ENCODE measurements around the gene LTBP2. TPM values are rescaled to one million over a fixed set of nuclear protein-coding genes. Genes with fewer than 3 reads are reported as not detected.

The LTBP2 gene
- total RNA-seq, 1 donor from 2014 or later = 12.0 TPM

DNA sequence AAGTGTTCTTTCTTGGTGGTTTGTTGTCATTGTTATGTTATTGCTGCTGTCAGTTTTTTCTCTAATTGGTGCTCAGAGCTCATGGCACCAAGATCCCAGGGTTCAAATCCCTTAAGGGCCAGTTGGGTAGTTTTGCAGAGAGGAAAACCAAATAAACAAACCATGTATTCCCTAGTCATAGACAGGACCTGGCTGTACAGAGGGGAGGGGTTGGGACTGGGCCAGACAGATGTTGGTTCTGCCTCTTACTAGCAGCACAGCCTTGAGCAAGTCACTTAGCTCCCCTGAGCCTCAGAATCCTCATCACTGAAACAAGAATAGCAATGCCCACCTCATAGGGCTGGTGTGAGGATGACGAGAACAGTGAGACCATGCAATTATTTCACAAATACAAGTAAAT is 53.4 kb downstream of the LTBP2 start:
- Histone ChIP-seq H3K9me3 (ENCODE audit: control insufficient read depth in 3 of 3, low read length in 3 of 3) (no peaks in the 10 kb centered on the region), H3K4me1 (ENCODE audit: control insufficient read depth in 3 of 3, insufficient read depth in 3 of 3, low read length in 3 of 3) (peaks cover 0 to 2% (median 0%) of the 10 kb centered on the region in 3 donors), H3K36me3 (ENCODE audit: control insufficient read depth in 3 of 3, insufficient read depth in 3 of 3, low read length in 3 of 3) (peaks cover 0 to 3% (median 0%) of the 10 kb centered on the region in 3 donors), H3K4me3 (ENCODE audit: low read length in 3 of 3) (no peak overlapping the region), H3K27ac (ENCODE audit: low read depth, low read length) (no peak overlapping the region), H3K9ac (ENCODE audit: low read depth in 1 of 3, low read length in 3 of 3) (no peak overlapping the region), H3K27me3 (ENCODE audit: control insufficient read depth in 3 of 3, insufficient read depth in 3 of 3, low read length in 3 of 3) (no peaks in the 10 kb centered on the region)

DNA sequence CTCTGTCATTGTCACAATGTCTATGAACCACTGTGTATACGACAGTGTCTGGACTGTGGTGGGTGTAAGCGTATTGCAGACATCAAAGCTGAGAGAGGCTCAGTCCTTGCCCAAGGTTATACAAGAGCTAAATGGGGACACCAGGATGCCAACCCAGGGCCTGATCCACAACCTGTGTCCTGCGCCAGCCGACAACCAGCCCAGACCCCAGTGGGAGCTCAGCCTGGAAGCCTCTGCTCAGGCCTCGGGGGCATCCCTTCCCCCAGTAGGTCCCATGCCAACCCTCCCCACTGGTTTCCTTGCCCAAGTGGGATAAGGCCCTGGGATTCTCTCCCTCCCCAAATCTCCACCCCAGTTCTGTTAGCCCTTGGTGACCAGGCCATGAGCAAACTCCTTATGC is 54.3 kb downstream of the LTBP2 start:
- Histone ChIP-seq H3K4me3 (ENCODE audit: low read length in 3 of 3) (no peak overlapping the region), H3K27me3 (ENCODE audit: control insufficient read depth in 3 of 3, insufficient read depth in 3 of 3, low read length in 3 of 3) (peaks cover 0 to under 1% (median 0%) of the 10 kb centered on the region in 3 donors), H3K36me3 (ENCODE audit: control insufficient read depth in 3 of 3, insufficient read depth in 3 of 3, low read length in 3 of 3) (peaks cover 0 to 3% (median 0%) of the 10 kb centered on the region in 3 donors), H3K9me3 (ENCODE audit: control insufficient read depth in 3 of 3, low read length in 3 of 3) (no peaks in the 10 kb centered on the region), H3K27ac (ENCODE audit: low read depth, low read length) (no peak overlapping the region), H3K4me1 (ENCODE audit: control insufficient read depth in 3 of 3, insufficient read depth in 3 of 3, low read length in 3 of 3) (peaks cover 2 to 6% (median 5%) of the 10 kb centered on the region in 3 donors), H3K9ac (ENCODE audit: low read depth in 1 of 3, low read length in 3 of 3) (no peak overlapping the region)

DNA sequence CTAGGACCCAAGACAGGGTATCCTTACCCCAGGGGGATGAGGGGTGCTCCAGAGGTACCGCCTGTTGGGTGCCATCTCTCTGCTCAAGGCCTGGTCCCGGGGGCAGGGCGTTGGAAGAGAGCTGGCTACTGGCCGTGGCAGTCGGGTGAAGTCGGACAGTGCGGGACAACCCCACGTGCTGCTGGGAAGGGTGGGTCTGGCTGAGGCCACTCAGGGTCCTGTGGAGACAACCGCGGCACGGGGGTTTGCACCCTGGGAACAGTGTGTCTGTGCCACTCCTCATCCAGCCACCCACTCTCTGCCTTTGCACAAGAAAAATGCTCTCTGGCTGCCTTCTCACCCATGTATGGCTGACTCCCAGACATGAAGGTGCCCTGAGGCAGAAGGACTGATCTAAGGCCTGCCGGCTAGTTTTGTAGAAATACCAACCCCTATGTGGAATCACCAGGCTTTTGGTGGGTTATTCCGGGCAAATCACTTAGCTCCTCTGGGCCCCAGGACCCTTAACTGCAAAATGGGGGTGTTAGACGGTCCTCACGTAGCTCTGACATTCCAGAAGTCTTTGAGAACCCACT is 56.5 kb downstream of the LTBP2 start:
- H3K9ac ChIP-seq (ENCODE audit: low read depth in 1 of 3, low read length in 3 of 3) = no peak overlapping the region
- H3K9me3 ChIP-seq (ENCODE audit: control insufficient read depth in 3 of 3, low read length in 3 of 3) = no peaks in the 10 kb centered on the region
- peaks cover 19 to 24% (median 19%) of the 10 kb centered on the region in 3 donors for H3K4me1 ChIP-seq (ENCODE audit: control insufficient read depth in 3 of 3, insufficient read depth in 3 of 3, low read length in 3 of 3)
- no peak overlapping the region for H3K27ac ChIP-seq (ENCODE audit: low read depth, low read length)
- H3K36me3 ChIP-seq (ENCODE audit: control insufficient read depth in 3 of 3, insufficient read depth in 3 of 3, low read length in 3 of 3) = peaks cover 0 to 3% (median 0%) of the 10 kb centered on the region in 3 donors
- no peak overlapping the region for H3K4me3 ChIP-seq (ENCODE audit: low read length in 3 of 3)
- H3K27me3 ChIP-seq (ENCODE audit: control insufficient read depth in 3 of 3, insufficient read depth in 3 of 3, low read length in 3 of 3) = peaks cover 0 to 4% (median 0%) of the 10 kb centered on the region in 3 donors

DNA sequence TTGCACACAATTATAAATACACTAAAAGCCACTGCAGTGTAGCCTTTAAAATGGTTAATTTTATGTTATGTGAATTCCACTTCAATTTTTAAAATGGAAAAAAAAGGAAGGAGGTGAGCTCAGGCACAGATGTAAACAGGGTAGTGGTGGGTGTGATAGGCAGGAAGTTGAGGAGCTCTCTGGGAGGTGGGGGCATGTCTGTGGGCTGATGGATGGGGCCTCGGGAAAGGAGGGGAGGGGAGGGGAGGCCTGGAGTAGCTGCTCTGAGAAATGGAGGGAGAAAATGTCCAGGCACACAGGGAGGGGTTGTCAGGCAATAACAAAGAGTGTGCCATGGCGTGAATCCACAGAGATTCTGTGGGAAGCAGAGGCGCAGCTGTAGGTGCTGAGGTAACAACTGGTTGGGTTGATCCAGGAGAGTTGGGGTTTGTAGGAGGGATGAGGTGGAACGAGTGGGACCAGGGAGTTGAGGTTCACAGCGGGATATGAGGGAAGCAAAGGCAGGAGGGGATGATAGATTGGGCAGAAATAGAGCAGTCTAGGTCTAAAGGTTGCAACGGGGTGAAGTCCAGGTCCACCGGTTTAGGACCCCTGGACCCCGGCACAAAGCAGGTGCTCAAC is 57.2 kb downstream of the LTBP2 start:
- peaks cover 0 to 4% (median 0%) of the 10 kb centered on the region in 3 donors for H3K27me3 ChIP-seq (ENCODE audit: control insufficient read depth in 3 of 3, insufficient read depth in 3 of 3, low read length in 3 of 3)
- peaks cover 0 to 3% (median 0%) of the 10 kb centered on the region in 3 donors for H3K36me3 ChIP-seq (ENCODE audit: control insufficient read depth in 3 of 3, insufficient read depth in 3 of 3, low read length in 3 of 3)
- no peak overlapping the region for H3K9ac ChIP-seq (ENCODE audit: low read depth in 1 of 3, low read length in 3 of 3)
- no peak overlapping the region for H3K4me3 ChIP-seq (ENCODE audit: low read length in 3 of 3)
- H3K9me3 ChIP-seq (ENCODE audit: control insufficient read depth in 3 of 3, low read length in 3 of 3) = no peaks in the 10 kb centered on the region
- H3K4me1 ChIP-seq (ENCODE audit: control insufficient read depth in 3 of 3, insufficient read depth in 3 of 3, low read length in 3 of 3) = peaks cover 19 to 28% (median 22%) of the 10 kb centered on the region in 3 donors
- no peak overlapping the region for H3K27ac ChIP-seq (ENCODE audit: low read depth, low read length)

DNA sequence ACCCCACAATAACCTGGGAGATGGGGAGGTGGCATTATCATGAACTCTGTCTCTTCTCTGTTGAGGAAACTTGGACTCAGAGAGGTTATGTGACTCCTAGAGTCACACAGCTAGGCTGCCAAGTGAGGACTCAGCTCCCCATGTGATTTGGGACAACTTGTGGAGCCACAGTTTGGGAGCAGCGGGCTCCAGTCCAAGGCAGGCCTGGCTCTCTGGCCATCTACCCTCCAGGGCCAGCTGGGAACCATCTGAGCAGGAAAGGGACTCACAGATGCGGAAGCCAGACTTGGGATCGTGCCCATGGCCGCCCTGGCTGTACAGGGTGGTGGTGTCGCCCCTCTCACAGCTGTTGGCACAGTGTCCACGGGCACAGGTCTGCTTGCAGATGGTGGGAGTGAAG is 59.4 kb downstream of the LTBP2 start:
- Histone ChIP-seq H3K4me1 (ENCODE audit: control insufficient read depth in 3 of 3, insufficient read depth in 3 of 3, low read length in 3 of 3) (peaks cover 23 to 50% (median 38%) of the 10 kb centered on the region in 3 donors), H3K4me3 (ENCODE audit: low read length in 3 of 3) (peak overlapping the region in 1 of 3 donors; percentile 35), H3K9ac (ENCODE audit: low read depth in 1 of 3, low read length in 3 of 3) (no peak overlapping the region), H3K9me3 (ENCODE audit: control insufficient read depth in 3 of 3, low read length in 3 of 3) (no peaks in the 10 kb centered on the region), H3K36me3 (ENCODE audit: control insufficient read depth in 3 of 3, insufficient read depth in 3 of 3, low read length in 3 of 3) (peaks cover 0 to 3% (median 0%) of the 10 kb centered on the region in 3 donors), H3K27ac (ENCODE audit: low read depth, low read length) (no peak overlapping the region), H3K27me3 (ENCODE audit: control insufficient read depth in 3 of 3, insufficient read depth in 3 of 3, low read length in 3 of 3) (peaks cover 0 to 4% (median 0%) of the 10 kb centered on the region in 3 donors)

DNA sequence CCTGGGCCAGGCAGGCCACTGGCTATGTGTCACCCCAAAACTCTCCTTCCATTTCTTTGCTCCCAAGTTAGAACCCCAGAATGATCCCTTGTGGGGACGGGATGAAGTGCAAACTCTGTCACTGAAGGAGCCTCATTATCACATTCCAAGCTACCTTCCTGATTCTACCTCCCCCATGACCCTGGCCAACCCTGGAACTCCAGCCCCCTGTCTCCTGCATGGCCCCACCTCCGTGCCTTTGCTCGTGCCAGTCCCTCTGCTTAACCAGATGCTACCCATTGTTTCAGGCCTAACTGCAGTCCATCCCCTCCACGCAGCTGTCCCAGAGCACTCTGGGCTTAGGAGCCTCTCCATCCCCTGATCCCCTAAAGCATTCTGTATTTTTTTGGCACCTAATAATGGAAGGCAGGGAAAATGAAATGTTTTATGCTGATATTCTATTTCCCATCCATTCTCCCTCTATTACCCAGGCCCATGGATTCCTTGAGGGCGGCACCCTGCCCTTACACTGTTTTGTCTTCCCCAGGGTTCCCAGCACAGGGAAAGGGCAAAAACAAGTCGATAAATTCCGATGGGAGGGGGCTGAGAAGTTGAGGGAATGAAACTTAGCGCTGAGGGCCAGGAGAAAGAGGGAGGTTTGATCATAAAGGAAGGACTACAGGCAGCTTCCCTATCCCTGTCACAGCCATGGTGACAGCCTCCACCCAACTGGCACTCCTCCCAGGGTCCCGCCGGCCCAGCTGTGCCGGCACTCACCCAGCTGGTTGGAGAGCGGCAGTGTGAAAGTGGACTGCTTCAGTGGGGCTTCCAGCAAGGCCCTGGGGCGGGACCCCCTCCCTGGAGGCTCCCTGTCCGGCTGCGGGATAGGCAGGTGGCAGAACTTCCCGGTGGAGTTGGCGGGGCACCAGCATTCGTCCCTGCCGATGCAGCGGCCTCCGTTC is 60.3 kb downstream of the LTBP2 start:
- no peak overlapping the region for H3K27ac ChIP-seq (ENCODE audit: low read depth, low read length)
- peak overlapping the region; percentile 13 to 39 (median 29) for H3K4me3 ChIP-seq (ENCODE audit: low read length in 3 of 3)
- peaks cover 23 to 50% (median 38%) of the 10 kb centered on the region in 3 donors for H3K4me1 ChIP-seq (ENCODE audit: control insufficient read depth in 3 of 3, insufficient read depth in 3 of 3, low read length in 3 of 3)
- peaks cover 0 to 6% (median under 1%) of the 10 kb centered on the region in 3 donors for H3K27me3 ChIP-seq (ENCODE audit: control insufficient read depth in 3 of 3, insufficient read depth in 3 of 3, low read length in 3 of 3)
- no peaks in the 10 kb centered on the region for H3K9me3 ChIP-seq (ENCODE audit: control insufficient read depth in 3 of 3, low read length in 3 of 3)
- peak overlapping the region in 2 of 3 donors; percentile 14 to 40 for H3K9ac ChIP-seq (ENCODE audit: low read depth in 1 of 3, low read length in 3 of 3)
- H3K36me3 ChIP-seq (ENCODE audit: control insufficient read depth in 3 of 3, insufficient read depth in 3 of 3, low read length in 3 of 3) = peaks cover 0 to 3% (median 0%) of the 10 kb centered on the region in 3 donors

DNA sequence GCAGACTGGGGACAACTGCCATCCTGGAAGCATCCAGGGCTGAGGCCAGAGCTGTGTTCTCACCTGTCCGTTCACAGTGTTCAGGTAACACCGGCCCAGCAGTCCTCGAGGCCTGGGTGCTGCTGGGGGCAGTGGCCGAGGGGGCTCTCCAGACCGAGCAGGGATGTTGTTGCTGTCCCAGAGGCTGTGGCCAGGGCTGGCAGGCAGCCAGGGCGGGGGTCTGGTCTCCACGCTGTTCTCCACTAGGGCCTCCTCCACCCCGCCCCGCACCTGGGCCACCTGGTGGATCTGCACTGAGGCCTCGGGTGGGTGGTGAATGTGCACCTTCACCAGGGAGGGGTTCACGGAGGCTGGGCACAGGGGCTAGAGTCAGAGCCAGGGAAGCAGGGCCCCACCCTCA is 61.0 kb downstream of the LTBP2 start:
- Histone ChIP-seq H3K4me3 (ENCODE audit: low read length in 3 of 3) (no peak overlapping the region), H3K36me3 (ENCODE audit: control insufficient read depth in 3 of 3, insufficient read depth in 3 of 3, low read length in 3 of 3) (peaks cover 0 to 3% (median 0%) of the 10 kb centered on the region in 3 donors), H3K27me3 (ENCODE audit: control insufficient read depth in 3 of 3, insufficient read depth in 3 of 3, low read length in 3 of 3) (peaks cover 0 to 6% (median 5%) of the 10 kb centered on the region in 3 donors), H3K4me1 (ENCODE audit: control insufficient read depth in 3 of 3, insufficient read depth in 3 of 3, low read length in 3 of 3) (peaks cover 23 to 50% (median 38%) of the 10 kb centered on the region in 3 donors), H3K27ac (ENCODE audit: low read depth, low read length) (no peak overlapping the region), H3K9ac (ENCODE audit: low read depth in 1 of 3, low read length in 3 of 3) (no peak overlapping the region), H3K9me3 (ENCODE audit: control insufficient read depth in 3 of 3, low read length in 3 of 3) (no peaks in the 10 kb centered on the region)

DNA sequence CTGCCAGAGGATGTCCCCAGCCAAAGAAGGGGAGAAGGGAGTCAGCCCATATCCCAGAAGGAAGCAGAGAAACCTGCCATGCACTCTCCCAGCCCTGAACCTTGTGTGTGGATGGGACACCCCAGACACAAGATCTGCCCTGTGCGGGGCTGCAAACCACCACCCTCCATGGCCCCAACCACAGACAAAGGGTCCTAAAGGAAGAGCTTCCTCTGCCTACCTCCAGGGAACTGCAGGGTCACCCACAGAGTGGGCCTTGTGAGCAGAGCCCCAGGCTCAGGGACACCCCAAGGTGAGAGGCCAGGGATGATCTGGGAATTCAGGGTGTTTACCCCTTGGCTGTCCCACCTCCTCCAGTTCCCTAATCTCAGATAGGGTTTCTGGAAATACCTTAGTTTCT is 62.0 kb downstream of the LTBP2 start:
- H3K9me3 ChIP-seq (ENCODE audit: control insufficient read depth in 3 of 3, low read length in 3 of 3) = no peaks in the 10 kb centered on the region
- H3K4me1 ChIP-seq (ENCODE audit: control insufficient read depth in 3 of 3, insufficient read depth in 3 of 3, low read length in 3 of 3) = peaks cover 23 to 50% (median 38%) of the 10 kb centered on the region in 3 donors
- peak overlapping the region in 1 of 3 donors; percentile 8 for H3K9ac ChIP-seq (ENCODE audit: low read depth in 1 of 3, low read length in 3 of 3)
- H3K27me3 ChIP-seq (ENCODE audit: control insufficient read depth in 3 of 3, insufficient read depth in 3 of 3, low read length in 3 of 3) = peaks cover 5 to 6% (median 5%) of the 10 kb centered on the region in 3 donors
- H3K4me3 ChIP-seq (ENCODE audit: low read length in 3 of 3) = no peak overlapping the region
- H3K36me3 ChIP-seq (ENCODE audit: control insufficient read depth in 3 of 3, insufficient read depth in 3 of 3, low read length in 3 of 3) = peaks cover 0 to 2% (median 0%) of the 10 kb centered on the region in 3 donors
- no peak overlapping the region for H3K27ac ChIP-seq (ENCODE audit: low read depth, low read length)

DNA sequence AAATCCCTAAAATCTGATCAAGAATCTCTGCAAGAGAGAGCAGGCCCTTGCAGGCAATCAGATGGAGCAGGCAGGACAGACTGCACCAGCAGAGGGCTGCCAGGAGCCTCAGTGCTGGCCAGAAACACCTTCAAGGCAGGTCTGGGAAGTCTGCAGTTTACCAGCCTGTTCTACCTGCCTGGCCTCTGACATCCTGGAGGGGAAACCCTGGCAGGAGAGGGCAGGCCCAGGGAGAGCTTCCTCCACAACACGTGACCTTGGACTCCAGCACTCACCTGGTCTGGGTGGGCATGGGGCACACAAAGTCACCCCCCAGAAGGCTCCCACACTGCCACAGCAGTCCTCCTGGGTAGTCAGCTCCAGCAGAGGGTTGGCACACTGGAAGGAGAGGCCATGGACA is 62.4 kb downstream of the LTBP2 start:
- Histone ChIP-seq H3K4me1 (ENCODE audit: control insufficient read depth in 3 of 3, insufficient read depth in 3 of 3, low read length in 3 of 3) (peaks cover 23 to 50% (median 38%) of the 10 kb centered on the region in 3 donors), H3K9me3 (ENCODE audit: control insufficient read depth in 3 of 3, low read length in 3 of 3) (no peaks in the 10 kb centered on the region), H3K27me3 (ENCODE audit: control insufficient read depth in 3 of 3, insufficient read depth in 3 of 3, low read length in 3 of 3) (peaks cover 5 to 6% (median 5%) of the 10 kb centered on the region in 3 donors), H3K9ac (ENCODE audit: low read depth in 1 of 3, low read length in 3 of 3) (peak overlapping the region in 1 of 3 donors; percentile 8), H3K4me3 (ENCODE audit: low read length in 3 of 3) (no peak overlapping the region), H3K36me3 (ENCODE audit: control insufficient read depth in 3 of 3, insufficient read depth in 3 of 3, low read length in 3 of 3) (no peaks in the 10 kb centered on the region), H3K27ac (ENCODE audit: low read depth, low read length) (no peak overlapping the region)
